Ovary (tissue), 9 donors: ENCODE data around the gene DYNC1LI2. TPM values are rescaled to one million over a fixed set of nuclear protein-coding genes. Genes with fewer than 3 reads are reported as not detected.

ENCODE experiments used
- DNase-seq, 5 donors: peaks; one replicate each; pipeline ENCODE4 v3.0.0-alpha.2; 2019 to 2020
- H3K27ac ChIP-seq, 2 donors: fragments of 200-600 bp; one replicate each; pipeline versions ENCODE4 v1.5.1 to v1.8.0; 2019 to 2022
- H3K27me3 ChIP-seq: fragments of 200-600 bp; one replicate; pipeline ENCODE4 v1.8.0; 2022
- H3K36me3 ChIP-seq: fragments of 200-600 bp; sonication (generic); one replicate; pipeline ENCODE4 v1.5.1; 2019
- H3K4me1 ChIP-seq: one replicate; pipeline ENCODE4 v1.8.1; 2013; ENCODE audit warnings: mild to moderate bottlenecking, moderate library complexity; ENCODE audit not compliant: insufficient read depth
- H3K4me3 ChIP-seq: fragments of 200-600 bp; sonication (generic); one replicate; pipeline ENCODE4 v1.5.1; 2017
- H3K9me3 ChIP-seq, 2 donors: fragments of 200-600 bp in 1 of 2; sonication (generic) in 1 of 2; one replicate each; pipeline versions ENCODE4 v1.5.1 to v1.8.1; 2013 to 2019; ENCODE audit warnings: mild to moderate bottlenecking in 1 of 2, moderate library complexity in 1 of 2
- CTCF ChIP-seq, 3 donors: fragments of 450-650 bp in 2 of 3; fragments of 200-600 bp in 1 of 3; IDR thresholded peaks; one replicate each; pipeline versions ENCODE4 v1.5.1 to v1.8.0; 2016 to 2022; ENCODE audit warnings: antibody characterized with exemption in 3 of 3, mild to moderate bottlenecking in 1 of 3
- EP300 ChIP-seq: sonication (generic); formaldehyde crosslinking; IDR thresholded peaks from one replicate; pipeline ENCODE4 v1.6.1; 2017; ENCODE audit warnings: antibody characterized with exemption
- POLR2A ChIP-seq: fragments of 450-650 bp; IDR thresholded peaks from one replicate; pipeline ENCODE4 v1.6.1; 2017; ENCODE audit warnings: antibody characterized with exemption, mild to moderate bottlenecking, moderate library complexity
- WGBS, 3 donors: extraction: QIAGEN DNeasy Blood & Tissue Kit in 1 of 3; methylation state at CpG; one replicate each; pipeline versions ENCODE4 v1.1.5 to v1.1.7; 2013 to 2017; 5-methylcytosine and 5-hydroxymethylcytosine counted together
- intact Hi-C, 4 donors: fragments of 100-400 bp; cut with DNase I; formaldehyde crosslinking; loops; one replicate each; pipeline versions ENCODE4 v1.11.0 to v1.15.1; 2022 to 2023
- polyA plus RNA-seq, 2 donors: library from polyadenylated mRNA; stranded (reverse); fragments of 200-250 nt in 1 of 2; fragments of 350-450 nt in 1 of 2; fragmentation: Illumina TruSeq in 1 of 2; extraction: RNeasy Lipid Tissue Mini Kit (QIAGEN cat#74804) in 1 of 2; gene quantifications; one replicate each; pipeline ENCODE4 v1.2.3, GENCODE V29; 2013 to 2014
- total RNA-seq, 7 donors: library from RNA; depleted of rRNA in 2 of 7; stranded (reverse); fragments of >200 nt in 2 of 7; fragmentation: NEBNext Ultra II Directional in 3 of 7; extraction: Animal tissue kit (Norgen Biotek cat#: 25700) in 3 of 7; gene quantifications; one replicate each; pipeline versions ENCODE4 v1.1.0 to v1.2.4, GENCODE V29; 2016 to 2023
- donor health status: DM: no; HTN: no; CAD: no; lungs with moderate emphysema.
- donor health status: DM: no; HTN: no; CAD: no.
- donor health status: Bipolar disorder and iron deficiency.
- donor health status: DM: yes; HTN: yes; CAD: no.
- donor health status: DM: no; HTN: no; CAD: no.
- donor health status: DM: yes; HTN: yes; CAD: no.

The DYNC1LI2 gene
- total and polyA plus RNA-seq, 9 donors = 44.3 to 116 (median 94.6) TPM

GRCh38 chr16:66712512-66712911 lies 38.9 kb downstream of the DYNC1LI2 start:
- Histone ChIP-seq H3K4me1 (peaks cover 3% of the 10 kb centered on the region), H3K27ac (no peak overlapping the region), H3K36me3 (no peaks in the 10 kb centered on the region), H3K27me3 (no peaks in the 10 kb centered on the region), H3K9me3 (no peaks in the 10 kb centered on the region), H3K4me3 (no peak overlapping the region)
- TF ChIP-seq EP300 (no peak), CTCF (IDR thresholded peaks at IDR 0.05) (no peak), POLR2A (no peak)
- no peak for DNase-seq
- intact Hi-C loops = no loop called here

- no peak for DNase-seq
- Histone ChIP-seq H3K4me1 (no peaks in the 10 kb centered on the region), H3K9me3 (no peaks in the 10 kb centered on the region), H3K27ac (no peak overlapping the region), H3K36me3 (no peaks in the 10 kb centered on the region), H3K4me3 (no peak overlapping the region), H3K27me3 (no peaks in the 10 kb centered on the region)
- intact Hi-C loops = no loop called here
- TF ChIP-seq CTCF (IDR thresholded peaks at IDR 0.05) (no peak), POLR2A (no peak), EP300 (no peak)
These were observed 39.8 kb downstream of the DYNC1LI2 start for GRCh38 chr16:66711581-66711980.

GRCh38 chr16:66706506-66706880 lies 44.9 kb downstream of the DYNC1LI2 start:
- intact Hi-C loops = no loop called here
- no peak overlapping the region for H3K27ac ChIP-seq
- WGBS, 3 donors = 64 to 66% (median 65%) methylated on average over 8 of the region's 8 CpGs
- no peak overlapping the region for H3K4me3 ChIP-seq
- H3K4me1 ChIP-seq = no peaks in the 10 kb centered on the region
- no peak for DNase-seq
- no peaks in the 10 kb centered on the region for H3K36me3 ChIP-seq
- no peaks in the 10 kb centered on the region for H3K9me3 ChIP-seq
- no peak for TF ChIP-seq EP300
- TF ChIP-seq CTCF (IDR thresholded peaks at IDR 0.05) = no peak
- no peak for TF ChIP-seq POLR2A
- no peaks in the 10 kb centered on the region for H3K27me3 ChIP-seq

GRCh38 chr16:66705790-66706505 lies 45.5 kb downstream of the DYNC1LI2 start:
- Histone ChIP-seq H3K36me3 (no peaks in the 10 kb centered on the region), H3K4me3 (no peak overlapping the region), H3K27me3 (no peaks in the 10 kb centered on the region), H3K27ac (no peak overlapping the region), H3K4me1 (no peaks in the 10 kb centered on the region), H3K9me3 (no peaks in the 10 kb centered on the region)
- 73 to 74% (median 73%) methylated on average over 11 of the region's 11 CpGs for WGBS, 3 donors
- intact Hi-C loops = no loop called here
- no peak for TF ChIP-seq EP300
- TF ChIP-seq CTCF (IDR thresholded peaks at IDR 0.05) = no peak
- TF ChIP-seq POLR2A = no peak
- no peak for DNase-seq
